ENCODE results near the gene SEC14L3. TPM values are rescaled to one million over a fixed set of nuclear protein-coding genes. Genes with fewer than 3 reads are reported as not detected.

Gene SEC14L3

DNA sequence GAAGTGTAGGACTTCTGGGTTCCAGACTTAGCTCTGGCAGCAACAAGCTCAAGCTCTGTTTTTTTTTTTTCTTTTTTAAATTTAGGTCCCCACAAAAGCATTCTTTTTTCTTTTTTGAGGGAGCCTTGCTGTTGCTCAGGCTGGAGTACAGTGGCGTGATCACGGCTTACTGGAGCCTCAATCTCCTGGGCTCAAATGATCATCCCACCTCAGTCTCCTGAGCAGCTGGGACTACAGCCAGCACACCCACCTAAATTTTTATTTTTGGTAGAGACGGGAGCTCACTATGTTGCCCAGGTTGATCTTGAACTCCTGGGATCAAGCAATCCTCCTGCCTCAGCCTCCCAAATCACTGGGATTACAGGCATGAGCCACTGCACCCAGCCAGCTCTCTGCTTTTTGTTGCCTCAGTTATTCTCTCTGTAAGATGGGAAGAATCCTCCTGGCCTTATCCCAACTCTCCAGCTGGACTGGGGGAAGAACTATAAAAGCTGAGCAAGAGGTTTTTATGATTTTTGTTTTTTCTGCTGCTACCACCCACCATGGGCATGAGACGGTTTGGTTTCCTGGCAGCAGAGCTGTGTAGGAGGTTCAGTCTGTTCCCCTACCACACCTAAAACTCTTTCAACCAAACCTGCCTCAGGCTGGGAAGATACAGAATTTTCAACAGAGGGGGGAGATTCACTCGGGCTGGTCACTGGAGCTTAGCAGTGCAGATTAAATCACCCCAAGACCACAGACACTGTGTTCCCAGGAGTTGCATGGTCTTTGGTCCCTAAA, 57.9 kb downstream of the SEC14L3 start:
- H3K56ac ChIP-seq (ENCODE audit: low read length), result no peak overlapping the region
- H2BK15ac ChIP-seq (replicated peaks; ENCODE audit: low read depth), result no peak overlapping the region
- no peak overlapping the region for H4K5ac ChIP-seq (ENCODE audit: low read length)
- no peaks in the 10 kb centered on the region for H3K79me2 ChIP-seq (ENCODE audit: control insufficient read depth, insufficient read depth, low read length)
- H3K36me3 ChIP-seq (ENCODE audit: control insufficient read depth, insufficient read depth, low read length), result no peaks in the 10 kb centered on the region
- H2BK5ac ChIP-seq (ENCODE audit: low read length), result no peak overlapping the region
- H3K23ac ChIP-seq (ENCODE audit: low read length), result no peak overlapping the region
- no peaks in the 10 kb centered on the region for H3K27me3 ChIP-seq (ENCODE audit: insufficient read depth, low read length, poor library complexity)
- H3K18ac ChIP-seq (ENCODE audit: low read length), result no peak overlapping the region
- H4K8ac ChIP-seq (ENCODE audit: low read depth, low read length), result no peak overlapping the region
- no CpG with 5 or more reads among the region's 5 CpGs for WGBS (ENCODE audit: extremely low coverage, insufficient coverage, low lambda C conversion rate)
- H3K4me3 ChIP-seq (ENCODE audit: low read length), result no peak overlapping the region
- DNase-seq, result no peak
- H3K79me1 ChIP-seq (ENCODE audit: low read length), result no peaks in the 10 kb centered on the region
- no peaks in the 10 kb centered on the region for H3K4me1 ChIP-seq (ENCODE audit: control insufficient read depth, low read depth, low read length)
- H3K27ac ChIP-seq (ENCODE audit: low read depth, low read length), result no peak overlapping the region
- H3K4me2 ChIP-seq (ENCODE audit: low read length), result no peak overlapping the region
- no peak overlapping the region for H3K4ac ChIP-seq (ENCODE audit: low read depth, low read length)
- no peak overlapping the region for H3K9ac ChIP-seq (ENCODE audit: low read length)
- H2BK120ac ChIP-seq (ENCODE audit: low read depth, low read length), result no peak overlapping the region
- H2AK5ac ChIP-seq (ENCODE audit: low read length), result no peak overlapping the region

GRCh38 chr22:30413001-30413400, 58.8 kb downstream of the SEC14L3 start:
- DNase-seq, result no peak
- Histone ChIP-seq H2AK5ac (ENCODE audit: low read length) (no peak overlapping the region), H3K4ac (ENCODE audit: low read depth, low read length) (no peak overlapping the region), H3K4me3 (ENCODE audit: low read length) (no peak overlapping the region), H3K4me1 (ENCODE audit: control insufficient read depth, low read depth, low read length) (no peaks in the 10 kb centered on the region), H3K56ac (ENCODE audit: low read length) (no peak overlapping the region), H4K8ac (ENCODE audit: low read depth, low read length) (no peak overlapping the region), H3K4me2 (ENCODE audit: low read length) (no peak overlapping the region), H3K36me3 (ENCODE audit: control insufficient read depth, insufficient read depth, low read length) (no peaks in the 10 kb centered on the region), H3K79me2 (ENCODE audit: control insufficient read depth, insufficient read depth, low read length) (no peaks in the 10 kb centered on the region), H3K23ac (ENCODE audit: low read length) (no peak overlapping the region), H2BK5ac (ENCODE audit: low read length) (no peak overlapping the region), H3K27ac (ENCODE audit: low read depth, low read length) (no peak overlapping the region), H3K9ac (ENCODE audit: low read length) (no peak overlapping the region), H4K5ac (ENCODE audit: low read length) (no peak overlapping the region), H3K79me1 (ENCODE audit: low read length) (no peaks in the 10 kb centered on the region), H3K18ac (ENCODE audit: low read length) (no peak overlapping the region), H2BK120ac (ENCODE audit: low read depth, low read length) (no peak overlapping the region), H2BK15ac (replicated peaks; ENCODE audit: low read depth) (no peak overlapping the region), H3K27me3 (ENCODE audit: insufficient read depth, low read length, poor library complexity) (no peaks in the 10 kb centered on the region)
- no CpG with 5 or more reads among the region's 4 CpGs for WGBS (ENCODE audit: extremely low coverage, insufficient coverage, low lambda C conversion rate)

- H3K27ac ChIP-seq (ENCODE audit: low read depth, low read length), result no peak overlapping the region
- no peak for DNase-seq
These were observed 60.0 kb downstream of the SEC14L3 start for GRCh38 chr22:30411780-30412179.

More at GRCh38 chr22:30411780-30412179, 60.0 kb downstream of the SEC14L3 start:
- Histone ChIP-seq H3K36me3 (ENCODE audit: control insufficient read depth, insufficient read depth, low read length) (no peaks in the 10 kb centered on the region), H3K18ac (ENCODE audit: low read length) (no peak overlapping the region), H3K4me1 (ENCODE audit: control insufficient read depth, low read depth, low read length) (no peaks in the 10 kb centered on the region), H3K4ac (ENCODE audit: low read depth, low read length) (no peak overlapping the region), H4K8ac (ENCODE audit: low read depth, low read length) (no peak overlapping the region), H3K79me2 (ENCODE audit: control insufficient read depth, insufficient read depth, low read length) (no peaks in the 10 kb centered on the region), H2AK5ac (ENCODE audit: low read length) (no peak overlapping the region), H2BK15ac (replicated peaks; ENCODE audit: low read depth) (no peak overlapping the region), H3K56ac (ENCODE audit: low read length) (no peak overlapping the region), H3K23ac (ENCODE audit: low read length) (no peak overlapping the region), H3K9ac (ENCODE audit: low read length) (no peak overlapping the region), H3K27me3 (ENCODE audit: insufficient read depth, low read length, poor library complexity) (no peaks in the 10 kb centered on the region), H2BK5ac (ENCODE audit: low read length) (no peak overlapping the region), H2BK120ac (ENCODE audit: low read depth, low read length) (no peak overlapping the region), H3K79me1 (ENCODE audit: low read length) (no peaks in the 10 kb centered on the region), H4K5ac (ENCODE audit: low read length) (no peak overlapping the region), H3K4me2 (ENCODE audit: low read length) (no peak overlapping the region), H3K4me3 (ENCODE audit: low read length) (no peak overlapping the region)
- no CpG with 5 or more reads among the region's 3 CpGs for WGBS (ENCODE audit: extremely low coverage, insufficient coverage, low lambda C conversion rate)

Small RNA genes within 50 kb of the gene (small RNA-seq; reads per million reads assigned to genes)
- gene AC004832.3 (ENCODE audit: insufficient read depth), result not detected
- gene RNU6-564P (ENCODE audit: insufficient read depth), result not detected

Data from mesendoderm (in vitro differentiated cells).